PFSK-1 (cell line): Measurements from ENCODE around the gene CSDE1.

Experiments
- FOXP2 ChIP-seq: optimal IDR thresholded peaks from 2 replicates; pipeline ENCODE3; 2011; ENCODE audit warnings: borderline replicate concordance, control low read depth, inconsistent platforms; ENCODE audit not compliant: insufficient read depth; ENCODE audit errors: extremely low read length, extremely low read depth
- POLR2AphosphoS5 ChIP-seq: IDR thresholded peaks from 2 replicates; pipeline ENCODE4 v1.6.1; 2012; ENCODE audit warnings: low read depth, mild to moderate bottlenecking, control low read depth, low read length, moderate library complexity
- REST ChIP-seq, 2 experiments: IDR thresholded peaks; 2 replicates each; pipeline versions ENCODE4 v1.6.1 to v1.8.0; 2011 to 2012; ENCODE audit warnings: low read depth in 2 of 2, low read length in 2 of 2, control low read depth in 1 of 2, inconsistent platforms in 1 of 2, mild to moderate bottlenecking in 1 of 2, moderate library complexity in 1 of 2; ENCODE audit not compliant: insufficient read depth in 1 of 2
- SIN3A ChIP-seq: IDR thresholded peaks from 2 replicates; pipeline ENCODE4 v1.6.1; 2012; ENCODE audit warnings: mild to moderate bottlenecking, low read length, moderate library complexity, borderline replicate concordance; ENCODE audit not compliant: insufficient read depth
- TAF1 ChIP-seq: IDR thresholded peaks from 2 replicates; pipeline ENCODE4 v1.6.1; 2012; ENCODE audit warnings: low read length, control low read depth, borderline replicate concordance; ENCODE audit not compliant: insufficient read depth

Gene CSDE1

GRCh38 chr1:114741963-114742746 lies 15.6 kb downstream of the CSDE1 start:
- TF ChIP-seq FOXP2 (no peak), SIN3A (no peak), REST (IDR thresholded peaks at IDR 0.05; ENCODE audit: insufficient read depth in 1 of 2, low read depth in 2 of 2, low read length in 2 of 2) (no peak), TAF1 (no peak), POLR2AphosphoS5 (no peak)

GRCh38 chr1:114740331-114740730 lies 17.5 kb downstream of the CSDE1 start:
- no peak for TF ChIP-seq FOXP2
- TF ChIP-seq TAF1: no peak
- TF ChIP-seq POLR2AphosphoS5: no peak

- TF ChIP-seq SIN3A: no peak
- TF ChIP-seq POLR2AphosphoS5: no peak
- no peak for TF ChIP-seq REST (IDR thresholded peaks at IDR 0.05; ENCODE audit: insufficient read depth in 1 of 2, low read depth in 2 of 2, low read length in 2 of 2)
- TF ChIP-seq FOXP2: no peak
- TF ChIP-seq TAF1: no peak
Observed at GRCh38 chr1:114737314-114737849, 20.4 kb downstream of the CSDE1 start.

GRCh38 chr1:114735479-114735878 lies 22.3 kb downstream of the CSDE1 start:
- TF ChIP-seq TAF1: no peak
- no peak for TF ChIP-seq REST (IDR thresholded peaks at IDR 0.05; ENCODE audit: insufficient read depth in 1 of 2, low read depth in 2 of 2, low read length in 2 of 2)
- TF ChIP-seq POLR2AphosphoS5: no peak
- no peak for TF ChIP-seq FOXP2
- TF ChIP-seq SIN3A: no peak

GRCh38 chr1:114729782-114730181 lies 28.0 kb downstream of the CSDE1 start:
- no peak for TF ChIP-seq FOXP2
- no peak for TF ChIP-seq REST (IDR thresholded peaks at IDR 0.05; ENCODE audit: insufficient read depth in 1 of 2, low read depth in 2 of 2, low read length in 2 of 2)
- TF ChIP-seq TAF1: no peak
- TF ChIP-seq SIN3A: no peak
- TF ChIP-seq POLR2AphosphoS5: no peak
